SIG-M5 (cell line): Measurements from ENCODE around the gene ABI3BP.
"Not testable (repeated sequence)": the region's sequence is repeated elsewhere in the genome, so short reads cannot be mapped to it uniquely, and the experiment has no call there.

Experiments
- DNase-seq: peaks from one replicate; lab custom pipeline; 2025; lab: John Stamatoyannopoulos, UW

ABI3BP gene

DNA sequence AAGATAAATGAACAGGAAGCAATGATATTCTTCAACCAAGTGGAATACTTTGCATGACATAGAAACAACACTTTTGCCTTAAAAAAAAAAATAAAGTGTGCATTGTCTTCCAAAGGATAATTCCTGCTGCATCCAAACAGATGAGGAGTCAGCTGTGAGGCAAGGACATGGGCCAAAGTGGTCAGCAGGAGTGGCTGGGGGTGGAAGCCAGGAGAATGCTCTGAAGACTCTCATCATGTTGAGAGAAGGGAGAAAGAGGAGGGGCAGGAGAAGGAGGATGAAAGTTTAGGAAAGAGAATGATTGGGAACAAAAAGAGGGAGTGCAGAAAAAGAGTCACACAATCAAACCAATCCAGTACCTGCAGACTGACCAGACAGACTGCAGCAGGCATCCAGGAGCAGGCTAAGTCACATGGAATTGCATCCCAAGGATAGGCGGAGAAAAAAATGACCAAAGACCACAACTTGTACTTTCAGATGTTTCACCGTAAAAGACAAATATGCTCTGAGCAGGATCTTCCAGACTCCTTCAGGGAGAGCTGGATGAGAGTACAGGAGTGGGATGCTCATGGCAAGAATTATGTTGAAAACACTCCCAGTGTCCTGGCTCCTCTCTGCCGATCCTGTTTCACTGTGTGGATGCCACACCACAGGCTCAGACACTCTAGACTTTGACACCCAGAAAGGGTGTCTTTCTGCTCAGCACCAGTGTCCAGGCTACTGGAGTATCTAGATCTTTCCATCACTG is 11.9 kb downstream of the ABI3BP start:
- DNase-seq = no peak

DNA sequence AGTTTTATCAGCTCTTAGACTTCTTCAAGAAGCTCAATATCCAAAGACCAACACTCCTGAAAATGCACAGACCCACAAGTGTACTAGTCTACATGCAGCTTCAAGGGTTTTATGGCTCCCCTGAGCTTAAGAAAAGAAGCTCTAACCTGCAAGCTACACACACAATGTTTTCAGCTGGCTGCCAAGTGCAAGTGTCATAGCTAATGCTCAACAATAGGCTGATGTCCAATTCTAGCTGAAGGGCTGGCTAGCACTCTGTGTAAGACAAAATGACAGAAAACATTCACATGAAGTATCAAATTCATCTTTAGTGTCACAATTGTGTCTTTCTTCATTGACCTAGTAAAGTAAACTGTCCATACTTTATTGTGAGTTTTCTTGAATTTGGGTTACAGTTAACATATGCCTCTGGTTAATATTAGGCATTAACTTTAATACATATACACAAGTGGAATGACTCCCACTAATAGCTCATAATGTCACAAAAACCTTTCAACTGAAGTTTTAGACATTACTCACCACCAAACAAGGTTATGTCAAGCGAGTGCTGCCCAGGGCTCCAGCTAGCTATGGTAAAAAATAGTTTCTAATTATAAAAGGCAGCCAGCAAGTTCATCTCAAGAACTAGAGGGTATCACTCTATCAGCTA is 15.1 kb downstream of the ABI3BP start:
- no peak for DNase-seq

DNA sequence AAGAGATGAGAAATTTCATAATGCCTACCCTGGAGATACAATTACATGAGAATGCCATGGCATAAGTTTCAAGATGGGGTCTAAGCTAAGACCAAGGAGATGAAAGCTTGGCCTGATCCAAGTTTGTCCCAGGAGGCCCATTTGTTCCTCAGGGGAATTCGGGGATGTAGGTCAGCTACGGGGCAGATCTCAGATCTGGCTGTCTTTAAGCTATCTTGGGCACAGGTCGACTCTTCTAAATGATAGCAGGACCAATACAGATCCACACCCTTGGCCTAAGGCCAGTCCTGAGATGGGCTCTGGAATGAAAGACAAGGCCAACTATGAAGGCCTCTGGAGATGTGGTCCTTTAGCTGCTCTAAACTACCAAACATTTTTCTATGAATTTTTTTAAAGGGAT is 16.6 kb downstream of the ABI3BP start:
- DNase-seq = no peak

DNA sequence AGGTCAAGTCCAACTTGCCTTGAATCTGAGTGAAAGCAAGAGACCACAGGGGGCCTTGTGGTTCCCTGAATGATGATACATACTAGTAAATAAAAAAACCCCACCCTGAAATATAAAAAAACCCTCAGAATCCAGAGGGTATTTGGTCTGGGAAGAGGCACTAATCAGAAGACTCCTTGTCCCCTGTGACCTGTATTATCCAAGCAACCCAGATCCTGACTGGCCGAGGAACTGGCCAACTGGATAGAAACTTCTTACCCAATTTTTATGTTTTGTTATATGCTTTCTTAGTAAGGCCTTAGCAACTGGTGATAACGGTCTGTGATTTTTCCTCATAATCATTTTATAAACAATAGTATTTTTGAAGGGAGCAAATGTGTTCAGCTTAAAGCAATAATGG is 17.5 kb downstream of the ABI3BP start:
- DNase-seq = no peak

DNA sequence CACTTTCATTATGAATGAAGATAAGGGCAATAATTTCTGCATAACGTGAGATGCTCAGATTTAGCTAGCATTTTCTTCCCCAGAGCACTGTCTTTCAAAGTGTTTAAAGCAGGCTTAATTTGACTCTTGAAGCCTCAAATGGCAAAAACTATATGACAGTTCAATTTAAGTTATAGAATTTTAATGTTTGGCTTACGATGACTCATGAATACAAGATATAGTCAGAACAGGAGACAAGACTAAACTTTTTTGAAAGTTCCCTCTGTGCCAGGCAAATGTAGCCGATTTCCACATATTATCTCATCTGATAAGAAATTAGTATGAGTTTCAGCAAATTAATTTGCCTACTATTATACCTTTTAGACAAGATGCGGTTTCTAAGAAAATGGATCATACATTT is 19.6 kb downstream of the ABI3BP start:
- DNase-seq = no peak

DNA sequence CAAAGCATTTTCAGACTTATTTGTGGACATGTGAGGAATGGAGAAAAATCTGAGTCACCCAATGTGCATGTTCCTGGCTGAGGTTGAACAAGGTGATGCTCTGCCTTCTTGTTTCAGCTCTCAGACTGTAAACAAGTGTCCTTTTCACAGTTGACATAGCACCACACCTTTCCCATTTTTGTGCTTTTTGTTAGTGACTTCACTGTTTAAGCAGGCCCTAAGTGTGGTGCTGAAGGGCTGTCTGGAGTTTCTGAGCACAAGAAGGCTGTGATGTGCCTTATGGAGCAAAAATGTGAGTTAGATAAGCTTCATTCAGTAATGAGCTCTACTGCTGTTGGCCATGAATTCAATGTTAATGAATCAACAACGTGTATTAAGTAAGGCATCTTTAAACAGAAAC is 20.4 kb downstream of the ABI3BP start:
- no peak for DNase-seq

DNA sequence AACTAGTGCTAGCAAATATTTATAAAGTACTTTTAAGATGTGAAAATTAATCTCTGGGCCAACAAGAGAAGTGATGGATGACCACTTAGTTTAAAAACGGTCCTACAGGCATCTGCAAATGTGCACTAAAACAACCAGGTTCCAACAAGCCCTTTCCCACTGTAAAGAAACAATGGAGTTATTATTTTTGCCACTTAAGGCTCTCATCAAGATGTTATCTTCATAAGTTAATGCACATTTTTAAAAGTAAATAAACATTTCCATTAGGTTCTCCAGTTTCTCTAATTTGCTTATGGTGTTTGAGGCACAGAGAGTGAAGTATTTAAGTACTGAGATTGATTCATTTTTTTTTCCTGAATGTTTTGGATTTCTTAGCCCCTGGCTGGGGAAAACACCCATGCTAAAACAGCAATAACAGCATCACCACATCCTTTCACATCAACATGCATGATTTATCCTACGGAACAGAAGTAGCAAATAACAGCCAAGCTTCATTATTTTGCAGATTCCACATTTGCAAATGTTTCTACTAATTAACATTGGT is 20.8 kb downstream of the ABI3BP start:
- no peak for DNase-seq

DNA sequence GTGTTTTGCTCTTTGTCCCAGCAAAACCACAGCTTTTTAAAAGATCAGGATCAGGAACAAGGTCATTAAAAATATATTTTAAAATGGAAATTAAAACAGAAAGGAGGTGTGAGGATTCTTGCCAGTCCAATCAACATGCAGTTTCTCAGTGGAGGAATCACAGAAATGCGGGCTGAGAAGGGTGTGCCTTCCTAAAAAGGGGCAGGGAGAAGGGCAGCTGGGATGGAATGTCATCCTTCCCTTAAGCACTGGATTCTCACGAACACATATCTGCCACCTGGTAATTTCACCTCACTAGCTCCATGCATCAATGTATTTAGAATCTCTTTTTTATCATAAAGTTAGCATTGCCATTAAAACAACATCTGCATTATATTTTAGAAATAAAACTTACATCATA is 21.4 kb downstream of the ABI3BP start:
- DNase-seq = no peak

DNA sequence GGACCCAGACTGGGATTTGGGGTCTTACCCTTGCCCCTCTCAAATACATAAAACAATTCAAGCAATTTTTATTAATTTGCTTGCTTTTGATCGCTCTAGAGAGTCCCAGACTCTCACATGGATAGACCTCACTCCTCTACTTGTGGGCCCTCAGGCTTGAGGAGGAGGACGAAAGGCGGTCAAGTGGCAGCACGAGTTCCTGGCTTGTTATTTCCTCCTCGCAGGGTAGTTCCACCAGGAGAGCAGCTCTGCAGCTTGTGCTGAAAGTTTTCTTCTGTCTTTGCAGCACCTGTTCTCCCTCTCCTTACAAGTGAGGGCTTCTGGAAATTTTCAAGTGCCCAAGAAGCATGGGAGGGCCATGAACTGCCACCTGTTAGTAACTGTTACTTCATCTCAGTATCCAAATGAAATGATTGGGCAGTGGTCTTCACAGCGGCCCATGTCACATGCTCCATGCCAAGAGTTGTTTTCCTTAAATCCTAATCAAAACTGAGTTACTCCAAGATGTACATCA is 22.7 kb downstream of the ABI3BP start:
- DNase-seq = no peak

DNA sequence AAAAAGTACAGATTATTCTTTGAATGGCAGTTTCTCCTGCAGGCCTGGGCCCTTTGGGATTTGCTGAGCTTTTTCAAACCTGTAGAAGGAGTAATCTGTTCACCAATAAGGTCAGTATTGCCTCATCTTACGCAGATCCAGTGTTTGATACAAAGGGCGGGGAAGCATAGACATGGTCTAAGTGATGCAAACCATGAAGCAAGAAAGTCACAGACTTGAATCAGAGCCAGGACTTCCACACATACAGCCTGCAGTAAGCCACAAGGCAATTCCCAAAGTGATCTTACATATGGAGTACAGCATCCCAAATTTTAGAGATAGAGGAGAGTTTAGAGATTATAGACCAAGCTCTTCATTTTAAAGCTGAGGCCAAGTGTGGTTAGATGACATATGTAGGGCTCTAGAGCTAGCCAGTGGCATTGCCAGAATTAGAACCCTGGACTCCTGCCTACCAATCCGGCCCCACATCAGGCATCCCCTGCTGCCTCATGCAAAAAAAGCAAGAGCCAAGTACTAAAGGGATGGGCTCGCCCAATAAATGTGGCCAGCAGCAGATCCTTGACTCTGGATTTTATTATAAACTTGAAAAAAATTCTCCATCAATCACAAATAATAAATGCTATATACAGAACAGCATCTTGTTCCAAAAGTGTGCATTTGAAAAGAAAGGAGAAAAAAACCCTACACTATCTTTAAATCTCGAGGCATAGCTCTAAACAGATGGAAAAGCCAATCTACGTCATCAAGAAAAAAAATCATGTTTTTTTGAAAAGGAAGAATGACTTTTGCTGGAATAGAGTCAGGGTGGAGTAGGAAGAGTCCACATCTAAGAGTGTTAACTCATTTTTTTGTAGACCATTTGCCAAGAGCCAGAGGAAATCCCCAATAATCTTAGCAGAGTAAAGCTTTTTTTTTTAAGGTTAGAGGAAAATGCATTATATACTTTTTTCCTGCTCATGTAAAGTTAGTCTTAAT is 24.0 kb downstream of the ABI3BP start:
- DNase-seq = no peak

DNA sequence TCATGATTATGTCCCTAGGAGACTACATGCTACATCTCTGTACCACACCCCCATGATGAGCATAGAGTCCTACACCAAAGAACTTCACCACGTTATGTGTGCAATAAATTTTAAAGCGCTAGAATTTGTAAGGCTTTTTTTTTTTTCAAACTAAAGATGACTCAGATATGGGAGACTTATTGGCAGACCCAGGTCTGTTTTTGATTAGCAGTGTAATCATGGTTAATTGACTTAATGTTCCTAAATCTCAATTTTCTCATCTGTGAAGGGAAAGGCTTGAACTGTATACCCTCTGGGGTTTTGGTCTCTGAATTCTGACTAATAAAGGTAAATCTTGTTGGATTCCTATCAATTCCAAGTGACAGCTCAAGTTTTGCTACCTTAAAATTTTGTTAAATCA is 26.4 kb downstream of the ABI3BP start:
- no peak for DNase-seq

DNA sequence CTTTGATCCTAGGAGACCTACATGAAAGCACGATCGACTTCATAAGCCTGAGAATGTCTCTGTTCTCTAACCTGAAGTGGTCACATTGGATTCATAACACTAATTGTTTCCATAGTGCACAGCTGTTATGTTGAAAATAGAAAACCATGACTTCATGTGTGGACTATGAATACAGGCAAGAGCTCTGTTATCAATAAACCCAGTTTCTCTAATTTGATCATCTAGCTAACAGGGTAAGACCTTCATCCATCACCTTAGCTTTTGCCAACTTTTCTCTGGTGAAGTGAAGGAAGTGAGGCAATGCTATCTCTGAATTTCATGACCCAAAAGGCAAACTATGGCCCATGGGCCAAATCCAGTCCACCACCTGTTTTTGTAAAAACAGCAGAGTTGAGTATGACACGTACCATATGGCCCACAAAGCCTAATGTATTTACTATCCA is 27.2 kb downstream of the ABI3BP start:
- DNase-seq = no peak

DNA sequence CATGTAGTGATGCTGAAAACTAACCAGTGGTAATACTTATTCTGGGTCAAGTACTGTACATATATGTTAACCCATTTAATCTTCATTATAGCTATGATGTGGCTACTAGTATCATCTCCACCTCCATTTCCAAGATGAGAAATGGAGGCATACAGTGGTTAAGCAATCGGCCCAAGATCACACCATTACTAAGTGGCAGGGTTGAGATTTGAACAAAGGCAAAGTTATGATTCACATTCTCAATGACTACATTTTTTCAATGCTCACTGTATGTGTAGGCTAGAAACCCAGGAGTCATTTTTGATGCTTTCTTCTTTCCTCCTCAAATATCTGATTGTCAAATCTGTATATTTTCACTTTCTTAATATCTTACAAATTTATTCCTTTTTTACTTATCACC is 30.2 kb downstream of the ABI3BP start:
- no peak for DNase-seq

DNA sequence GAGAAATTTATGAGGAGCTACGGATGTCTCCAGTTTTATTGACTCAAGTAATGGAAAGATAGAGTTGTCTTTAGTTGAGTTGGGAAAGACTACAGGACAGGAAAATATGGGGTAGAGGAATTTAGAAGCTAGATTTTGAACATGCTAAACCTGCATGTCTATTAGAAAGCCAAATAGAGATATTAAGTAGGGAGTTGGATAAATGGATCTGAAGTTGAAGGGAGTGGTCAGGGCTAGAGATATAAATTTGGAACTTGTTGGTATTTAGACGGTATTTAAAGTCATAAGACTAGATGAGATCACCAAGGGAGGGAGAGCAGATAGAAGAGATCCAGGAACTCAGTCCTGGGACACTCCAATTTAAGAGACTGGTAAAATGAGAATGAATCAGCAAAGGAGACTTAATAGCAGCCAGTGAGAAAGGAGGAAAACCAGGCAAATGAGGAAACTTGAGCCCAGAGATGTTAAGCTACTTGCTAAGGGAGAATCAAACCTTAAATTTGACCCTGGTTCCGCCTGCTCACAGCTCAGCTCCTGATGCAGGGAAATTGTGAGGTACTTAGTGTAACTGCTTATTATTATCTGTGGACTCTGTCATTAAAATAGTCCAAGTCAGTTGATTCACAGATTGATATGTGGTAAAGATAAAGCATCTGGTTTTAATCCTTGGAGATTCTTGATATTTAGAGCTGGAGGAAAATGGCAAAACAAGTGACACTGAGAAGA is 35.8 kb downstream of the ABI3BP start:
- no peak for DNase-seq

DNA sequence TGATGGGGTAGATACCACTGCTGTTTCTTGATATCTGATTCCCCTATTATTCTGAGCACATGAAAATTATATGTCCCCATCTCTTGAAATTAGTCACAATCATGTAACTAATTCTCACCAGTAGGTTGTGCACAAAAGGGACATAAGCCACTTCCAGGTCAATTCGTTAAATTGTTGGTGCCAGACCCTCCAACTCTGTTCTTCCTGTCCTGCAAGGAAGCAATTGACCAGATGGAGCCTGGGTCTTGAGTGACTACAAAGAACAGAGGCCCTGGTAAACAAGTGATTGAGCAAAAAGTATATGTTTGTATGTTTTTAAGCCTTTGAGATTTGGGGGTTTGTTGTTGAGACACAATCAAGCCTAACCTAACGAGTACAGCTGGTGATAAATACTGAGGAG is 36.9 kb downstream of the ABI3BP start:
- no peak for DNase-seq

DNA sequence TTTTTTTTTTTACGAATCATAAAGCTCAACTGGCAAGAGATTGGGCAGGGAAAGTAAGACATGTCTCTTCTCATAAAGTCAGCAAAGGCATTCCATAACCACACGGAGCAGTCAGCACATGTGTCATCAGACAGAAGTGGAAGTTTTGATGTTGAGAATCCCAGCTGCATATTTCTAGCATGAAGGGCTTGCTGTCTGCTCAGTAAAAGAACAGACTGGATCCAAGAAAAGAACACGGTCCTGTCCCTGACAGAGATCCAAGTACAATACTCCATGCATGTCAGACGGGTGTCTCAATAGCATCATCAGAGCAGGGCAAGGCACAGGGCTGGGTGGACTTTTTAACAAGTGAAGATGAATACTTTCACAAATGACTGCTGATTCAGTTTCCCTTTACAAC is 38.2 kb downstream of the ABI3BP start:
- DNase-seq = no peak

DNA sequence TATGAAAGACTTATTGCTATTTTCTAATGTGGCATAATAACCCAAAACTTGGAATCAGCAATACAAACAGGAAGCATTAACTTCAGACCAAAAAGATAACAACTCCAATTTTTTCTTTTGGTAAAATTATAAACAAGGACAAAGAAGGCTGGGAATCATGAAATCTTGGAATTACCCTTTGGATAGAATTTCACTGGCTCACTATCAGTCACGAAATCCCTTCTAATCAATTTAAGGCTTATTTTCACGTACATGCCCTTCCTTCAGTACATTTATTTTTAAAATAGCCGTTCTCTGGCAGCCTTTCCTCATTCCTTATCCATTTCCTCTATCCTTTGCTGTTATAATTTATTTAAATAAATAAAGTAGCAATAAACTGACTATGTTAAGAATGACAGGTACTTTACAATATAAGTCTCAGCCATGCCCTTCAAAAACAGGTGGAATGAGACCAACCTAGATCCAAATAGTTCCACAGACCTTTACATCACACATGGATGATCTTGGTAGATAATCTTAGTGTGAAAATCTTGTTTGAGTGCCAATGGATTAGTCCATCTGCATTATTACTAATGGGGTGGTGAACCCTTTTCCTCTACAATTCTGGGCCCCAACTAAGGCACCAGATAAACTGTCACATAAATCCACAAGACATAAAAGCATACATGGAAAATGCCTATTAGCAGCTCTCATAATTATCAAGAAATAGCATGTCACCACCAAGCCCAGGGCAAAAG is 38.9 kb downstream of the ABI3BP start:
- no peak for DNase-seq

DNA sequence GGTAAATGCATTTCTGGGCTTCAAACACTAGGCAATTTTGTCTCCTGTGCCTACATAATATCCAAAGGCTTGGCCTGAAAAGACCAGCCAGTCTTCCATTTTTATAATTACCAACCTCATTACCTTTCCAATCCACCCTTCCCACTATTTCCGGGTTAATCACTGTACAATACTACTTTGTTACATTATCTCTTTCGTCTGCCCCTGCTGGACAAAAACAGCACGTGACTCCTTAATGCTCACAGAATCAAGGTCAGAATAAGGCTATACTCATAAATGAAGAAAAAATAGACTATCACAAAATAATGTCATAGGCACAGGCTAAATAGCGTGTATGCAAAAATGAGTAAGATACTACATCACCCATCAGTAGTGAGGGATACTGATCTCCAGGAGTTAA is 40.1 kb downstream of the ABI3BP start:
- no peak for DNase-seq

DNA sequence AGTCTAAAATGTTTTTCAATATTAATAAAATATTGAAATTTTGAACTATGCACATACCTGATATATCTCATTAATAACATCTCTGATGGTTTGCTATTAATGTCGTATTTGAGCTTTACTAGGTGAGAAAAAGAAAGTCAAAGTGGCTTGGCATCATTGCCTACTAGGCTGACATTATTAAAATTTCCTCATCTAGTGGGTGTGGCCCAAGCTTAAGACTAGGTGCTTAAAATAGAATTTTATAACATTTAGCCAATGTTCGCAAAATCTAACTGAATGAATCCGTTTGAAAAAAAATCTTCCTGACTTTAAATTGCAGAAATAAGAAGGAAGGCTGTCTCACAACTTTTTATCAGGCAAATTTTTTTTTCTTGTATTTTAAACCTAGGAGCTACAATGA is 46.1 kb downstream of the ABI3BP start:
- no peak for DNase-seq

DNA sequence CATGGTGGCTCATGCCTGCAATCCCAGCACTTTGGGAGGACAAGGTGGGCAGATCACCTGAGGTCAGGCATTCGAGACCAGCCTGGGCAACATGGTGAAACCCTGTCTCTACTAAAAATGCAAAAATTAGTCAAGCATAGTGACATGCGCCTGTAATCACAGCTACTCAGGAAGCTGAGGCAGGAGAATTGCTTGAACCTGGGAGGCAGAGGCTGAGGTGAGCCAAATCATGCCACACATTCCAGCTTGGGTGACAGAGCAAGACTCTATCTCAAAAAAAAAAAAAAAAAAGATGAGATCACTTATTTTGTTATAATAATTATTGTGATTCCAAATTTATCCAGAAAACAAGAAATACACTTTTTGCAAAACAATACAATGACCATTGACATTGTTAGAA is 47.1 kb downstream of the ABI3BP start:
- DNase-seq = not testable (repeated sequence)

DNA sequence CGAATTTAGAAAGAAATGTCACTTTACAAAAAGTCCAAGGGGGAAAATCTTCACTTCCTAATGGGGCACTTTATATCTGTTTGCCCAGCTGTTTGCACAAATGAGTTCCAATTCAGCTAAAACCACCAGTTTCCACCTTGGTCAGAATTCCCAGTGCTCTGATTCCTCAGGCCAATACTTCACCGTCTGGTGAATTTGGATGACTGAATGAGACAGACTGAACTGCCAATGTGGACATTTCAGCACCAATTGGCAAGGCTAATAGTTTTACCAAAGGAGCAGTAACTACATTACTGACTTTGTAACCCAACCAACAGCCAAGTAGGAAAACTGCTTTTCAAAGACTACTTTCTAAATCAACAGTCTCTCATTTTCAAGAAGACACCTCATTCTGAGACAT is 51.8 kb downstream of the ABI3BP start:
- DNase-seq = no peak
